HG03354 (cell line): ENCODE measurements around the gene MYO16.
"Not testable (repeated sequence)": the region's sequence is repeated elsewhere in the genome, so short reads cannot be mapped to it uniquely, and the experiment has no call there.

ENCODE experiments used
- ATAC-seq: cut with Tn5 transposase; IDR thresholded peaks from one replicate; pipeline ENCODE4 v1.9.1; 2021; ENCODE audit warnings: mild to moderate bottlenecking; ENCODE audit not compliant: unreplicated experiment, poor library complexity, severe bottlenecking

The MYO16 gene

DNA sequence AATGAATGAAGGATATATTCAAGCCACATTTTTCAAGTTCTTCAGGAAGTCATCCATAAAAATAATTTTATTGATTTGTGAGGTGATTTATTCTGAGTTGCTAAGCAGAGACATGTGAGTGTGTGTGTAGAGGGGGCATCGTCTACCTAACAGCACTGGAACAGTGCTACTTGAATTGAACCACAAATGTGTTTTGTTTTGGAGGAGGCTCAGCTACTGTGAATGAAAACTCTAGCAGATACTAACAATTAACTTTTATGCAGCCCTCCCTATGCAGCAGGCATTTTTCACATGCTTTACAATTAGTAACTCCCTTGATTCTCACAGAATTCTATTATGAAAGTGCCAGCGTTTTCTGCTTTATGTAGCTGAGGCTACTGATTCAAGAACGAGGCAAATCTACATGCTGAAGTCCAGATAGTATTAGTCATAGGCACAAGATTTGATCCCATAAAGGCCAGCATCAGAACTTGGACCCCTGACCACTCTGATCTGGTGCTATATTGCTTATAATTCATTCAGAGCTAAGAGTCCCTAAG lies 103.7 kb downstream of the MYO16 start:
- no peak for ATAC-seq

DNA sequence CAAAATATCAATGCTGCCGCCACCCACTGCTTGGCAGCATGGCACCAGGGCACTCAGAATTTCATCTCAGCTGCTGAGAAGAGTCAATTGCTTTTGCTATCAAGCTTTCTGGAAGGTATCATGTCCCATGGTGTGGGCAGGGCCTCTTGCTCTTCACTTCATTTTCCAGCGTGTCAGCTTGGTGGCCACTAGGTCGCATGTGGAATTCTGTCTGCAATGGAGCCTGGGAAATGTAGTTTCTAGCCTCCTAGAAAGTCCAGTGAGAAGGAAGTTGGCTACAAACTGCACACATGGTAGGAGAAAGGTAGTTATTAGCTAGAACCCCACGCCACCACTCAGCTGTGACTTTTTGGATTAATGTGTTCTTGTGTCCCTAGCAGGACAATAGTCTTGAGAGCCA lies 105.3 kb downstream of the MYO16 start:
- no peak for ATAC-seq

DNA sequence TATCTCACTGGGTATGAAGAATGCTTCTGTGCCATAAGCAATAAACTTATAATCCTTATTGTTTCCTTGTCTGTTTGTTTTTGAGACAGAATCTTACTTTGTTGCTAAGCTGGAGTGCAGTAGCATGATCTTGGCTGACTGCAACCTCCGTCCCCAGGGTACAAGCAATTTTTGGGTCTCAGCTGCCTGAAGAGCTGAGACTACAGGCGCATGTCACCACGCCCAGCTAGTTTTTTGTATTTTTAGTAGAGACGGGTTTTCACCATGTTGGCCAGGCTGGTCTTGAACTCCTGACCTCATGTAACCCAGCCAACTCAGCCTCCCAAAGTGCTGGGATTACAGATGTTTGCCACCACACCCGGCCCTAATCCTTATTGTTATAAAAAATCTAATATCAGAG lies 112.5 kb downstream of the MYO16 start:
- ATAC-seq, result no peak

DNA sequence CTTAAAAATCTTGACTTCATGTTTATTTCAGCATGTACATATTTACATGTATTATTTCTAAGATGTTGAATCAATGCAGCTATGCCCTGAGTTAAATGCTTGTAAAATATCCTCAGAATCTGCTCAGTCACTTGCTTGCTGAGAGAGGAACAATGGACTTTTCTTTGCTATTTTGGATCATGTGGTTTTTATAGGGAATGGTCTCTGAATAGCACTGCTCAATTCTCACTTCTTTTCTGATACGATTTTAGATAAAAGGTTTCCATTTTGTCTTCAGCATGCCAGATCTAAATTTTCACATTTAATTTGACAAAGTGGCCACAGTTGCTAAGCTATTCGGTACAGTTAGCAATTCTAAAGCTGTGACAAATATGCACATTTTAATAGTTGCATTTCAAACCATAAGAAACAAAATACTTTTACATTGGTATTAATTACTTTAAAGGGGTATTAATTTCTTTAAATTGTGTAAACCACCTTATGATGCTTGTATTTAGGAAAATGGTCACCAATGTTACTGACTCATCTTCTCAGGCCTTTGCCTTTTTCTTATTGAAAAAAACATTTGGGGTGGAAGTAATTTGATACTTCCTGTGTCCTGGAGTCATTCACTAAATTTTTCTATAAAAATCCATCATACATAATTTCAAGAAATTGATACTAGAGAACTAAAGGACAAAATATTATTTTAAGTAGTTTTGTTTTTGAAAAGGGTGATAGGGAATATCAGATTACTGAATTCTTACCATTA lies 113.5 kb downstream of the MYO16 start:
- ATAC-seq, result no peak

DNA sequence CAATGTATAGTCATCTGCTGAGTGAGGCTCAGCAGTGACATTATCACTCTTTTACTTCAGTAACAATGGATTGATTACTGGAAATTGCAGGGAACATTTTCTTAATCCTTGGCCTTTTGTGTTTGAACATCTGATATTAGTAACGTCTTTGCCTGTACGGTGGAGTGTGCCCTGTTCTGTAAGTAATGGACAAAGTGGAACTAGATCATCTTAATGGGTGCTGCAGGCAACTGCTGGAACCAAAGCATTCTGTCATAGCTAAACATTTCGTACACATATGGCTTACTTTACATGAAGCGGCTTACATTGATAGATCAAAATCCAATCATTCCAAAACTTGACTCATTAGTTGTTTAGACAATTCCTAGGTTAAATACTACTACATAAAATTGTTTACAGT lies 114.1 kb downstream of the MYO16 start:
- ATAC-seq, result no peak

DNA sequence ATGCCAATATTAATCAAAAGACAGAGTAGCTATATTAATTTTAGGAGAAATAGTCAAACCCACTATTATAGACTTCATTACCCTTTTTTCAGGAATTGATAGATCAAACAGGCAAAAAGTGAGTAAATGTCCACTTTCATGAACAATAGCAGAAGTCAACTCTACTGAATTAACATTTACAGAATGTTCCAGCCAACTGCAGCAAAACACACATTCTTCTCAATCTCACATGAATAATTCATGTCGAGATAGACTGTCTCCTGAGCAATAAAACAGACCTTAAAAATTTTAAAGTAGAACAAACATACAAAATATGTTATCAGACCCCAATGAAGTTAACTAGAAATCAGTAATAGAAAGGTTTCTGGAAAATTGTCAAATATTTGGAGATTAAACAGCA lies 118.4 kb downstream of the MYO16 start:
- no peak for ATAC-seq

DNA sequence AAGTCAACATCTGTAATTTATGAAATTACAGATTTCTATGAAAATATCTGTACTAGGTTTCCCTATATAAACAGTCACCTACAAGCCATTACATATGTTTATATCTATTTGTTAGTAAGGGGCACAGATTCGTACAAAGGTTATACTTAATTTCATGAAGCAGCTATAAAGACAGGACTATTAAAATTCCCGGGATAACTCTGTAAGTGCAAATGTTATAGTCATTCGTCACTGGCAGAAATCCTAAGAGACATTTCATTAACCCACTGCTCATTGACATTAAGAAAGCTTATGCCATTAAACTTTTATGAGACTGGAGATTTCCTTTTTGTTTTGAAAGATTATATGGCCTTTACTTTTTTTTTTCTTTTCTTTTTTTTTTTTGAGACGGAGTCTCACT lies 122.9 kb downstream of the MYO16 start:
- ATAC-seq, result no peak

DNA sequence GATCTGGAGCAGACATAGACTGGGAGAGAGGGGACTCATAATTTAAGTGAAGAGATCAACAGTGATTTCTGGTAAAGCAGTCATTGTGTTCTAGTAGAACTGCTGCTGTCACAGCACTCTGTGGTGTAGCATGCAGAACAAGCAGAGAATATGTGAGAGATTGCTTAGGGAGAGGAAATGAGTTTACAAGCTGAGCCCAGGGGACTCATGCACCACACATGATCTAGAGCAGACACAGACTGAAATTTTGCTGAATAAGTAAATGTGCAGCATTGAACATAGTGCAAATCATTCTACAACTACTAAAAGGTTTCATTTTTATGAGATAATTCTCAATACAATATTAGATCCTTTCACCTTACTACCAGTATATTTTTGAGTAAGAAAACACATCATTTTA lies 125.7 kb downstream of the MYO16 start:
- ATAC-seq, result no peak

DNA sequence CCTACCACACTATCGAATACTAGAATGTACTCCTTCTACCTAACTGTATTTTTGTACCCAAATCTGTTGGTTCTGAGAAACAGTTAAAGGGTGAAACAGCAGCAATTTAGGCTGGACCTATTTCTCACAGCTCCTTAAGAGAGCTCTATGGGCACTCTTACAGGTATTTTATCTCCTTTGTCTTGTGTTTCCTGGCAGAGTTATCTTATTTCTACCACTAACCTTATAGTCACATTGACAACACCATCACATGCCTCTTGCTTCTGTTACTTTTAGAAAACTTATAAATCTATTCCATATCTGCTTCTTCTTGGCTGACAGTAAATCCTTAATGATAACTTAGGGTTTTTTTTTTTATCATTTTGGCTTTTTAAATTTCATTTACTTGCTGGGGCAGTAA lies 130.7 kb downstream of the MYO16 start:
- no peak for ATAC-seq

DNA sequence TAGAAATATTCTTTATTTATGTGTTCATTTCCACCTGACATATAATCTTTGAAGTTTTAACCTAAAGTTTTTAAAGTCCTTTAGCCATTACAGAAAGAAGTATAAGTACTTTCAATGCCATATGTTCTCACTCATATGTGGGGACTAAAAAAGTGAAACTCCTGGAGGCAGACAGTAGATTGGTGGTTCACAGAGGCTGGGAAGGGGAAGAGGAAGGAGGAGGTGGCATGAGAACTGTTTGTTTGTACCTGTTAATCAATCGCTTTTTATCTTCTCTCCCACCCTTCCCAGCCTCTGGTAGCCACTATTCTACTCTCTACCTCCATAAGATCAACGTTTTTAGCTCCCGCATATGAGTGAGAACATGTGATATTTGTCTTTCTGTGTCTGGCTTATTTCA lies 131.1 kb downstream of the MYO16 start:
- ATAC-seq, result no peak

DNA sequence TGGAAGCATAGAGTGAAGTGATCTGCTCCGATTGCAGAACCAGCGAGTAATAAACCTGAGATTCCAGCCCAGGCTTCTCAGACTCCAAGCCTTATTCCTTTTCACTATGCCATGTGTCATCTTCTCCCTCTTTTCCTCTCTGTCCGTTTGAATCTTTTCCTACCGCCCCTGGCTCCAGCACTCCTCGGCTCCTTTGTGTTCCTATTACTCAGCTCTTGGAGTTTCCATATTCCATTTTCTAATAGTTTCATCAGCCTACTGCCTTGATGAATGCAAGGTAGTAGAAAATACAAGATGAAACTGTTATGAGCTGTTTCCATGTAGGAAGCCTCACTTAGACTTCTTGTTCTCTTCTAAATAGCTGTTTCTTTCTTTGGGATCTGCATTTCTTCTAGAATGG lies 138.6 kb downstream of the MYO16 start:
- ATAC-seq, result no peak

DNA sequence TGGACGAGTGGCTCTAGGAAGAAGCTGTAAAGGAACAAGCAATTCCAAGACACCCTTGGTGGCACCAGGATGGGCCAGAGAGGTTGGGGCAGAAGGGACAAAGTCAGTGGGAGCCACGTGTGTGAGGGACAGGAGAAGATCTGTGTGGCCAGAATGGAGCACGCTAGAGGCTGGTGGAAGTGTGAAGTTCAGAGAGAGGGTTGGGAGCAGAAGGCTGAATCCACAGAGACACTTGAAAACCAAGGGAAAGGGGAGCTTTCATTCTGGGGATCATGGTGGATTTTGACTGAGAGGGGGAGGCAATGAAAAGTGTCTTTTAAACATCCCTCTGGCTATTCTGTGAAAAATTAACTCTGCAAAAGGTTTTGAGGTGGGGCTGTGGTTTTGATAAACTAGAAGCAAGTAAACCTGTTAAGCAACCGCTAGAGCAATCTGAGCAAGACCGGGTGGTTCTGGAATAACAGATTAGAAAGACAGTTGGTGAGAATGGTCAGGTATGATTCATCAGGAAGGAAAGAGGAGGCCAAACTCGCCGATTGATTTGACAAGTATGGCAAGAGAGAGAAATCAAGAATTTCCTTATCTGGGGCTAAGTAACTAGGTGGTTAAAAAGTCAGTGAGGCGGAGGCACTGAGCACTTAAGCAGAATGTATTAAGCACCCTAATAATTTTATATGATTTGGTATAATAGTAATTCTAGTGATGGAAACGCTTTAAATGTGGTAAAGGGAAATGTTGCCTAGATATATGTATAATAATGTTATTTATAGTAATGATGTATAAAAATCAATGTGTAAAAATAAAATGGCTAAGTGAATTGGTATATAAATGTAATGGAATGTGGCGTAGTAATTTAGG lies 140.0 kb downstream of the MYO16 start:
- ATAC-seq, result peak; percentile 73

DNA sequence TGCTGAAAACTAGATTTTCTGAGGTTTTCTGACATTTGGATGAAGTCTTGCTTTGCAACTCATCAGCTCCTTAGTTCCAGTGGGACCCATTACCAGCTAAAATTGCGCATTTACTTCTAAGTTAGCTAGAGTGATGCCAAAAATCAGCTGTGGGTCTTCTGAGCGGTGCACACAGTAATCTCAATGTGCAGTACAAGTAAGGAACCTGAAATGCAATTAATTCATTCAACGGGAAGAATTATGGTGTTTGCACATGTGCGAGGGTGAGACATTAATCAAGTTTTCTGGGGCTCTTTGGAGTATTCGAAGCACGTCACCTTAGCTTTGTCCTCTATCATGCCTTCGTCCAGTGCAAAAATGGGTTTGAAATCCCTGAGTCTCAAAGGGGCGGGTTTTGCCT lies 146.2 kb downstream of the MYO16 start:
- ATAC-seq, result no peak

DNA sequence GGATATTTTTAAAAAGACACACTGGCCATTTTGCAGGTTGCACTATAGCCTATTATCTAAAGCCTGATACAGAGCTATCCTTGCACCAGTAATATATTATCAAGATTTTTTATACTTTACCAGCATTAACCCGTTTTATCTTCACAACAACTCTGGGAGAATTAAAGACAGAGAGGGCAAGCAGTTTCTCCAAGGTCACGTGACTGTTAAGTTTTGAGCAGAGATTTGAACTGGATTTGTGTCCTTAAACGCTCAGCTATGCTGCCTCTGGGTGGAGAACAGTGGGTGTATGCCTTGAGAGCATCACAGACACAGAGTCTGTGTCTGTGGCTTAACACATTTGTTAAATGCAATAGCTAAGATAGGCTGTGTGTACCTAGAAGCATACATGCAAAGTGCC lies 147.2 kb downstream of the MYO16 start:
- ATAC-seq, result no peak

DNA sequence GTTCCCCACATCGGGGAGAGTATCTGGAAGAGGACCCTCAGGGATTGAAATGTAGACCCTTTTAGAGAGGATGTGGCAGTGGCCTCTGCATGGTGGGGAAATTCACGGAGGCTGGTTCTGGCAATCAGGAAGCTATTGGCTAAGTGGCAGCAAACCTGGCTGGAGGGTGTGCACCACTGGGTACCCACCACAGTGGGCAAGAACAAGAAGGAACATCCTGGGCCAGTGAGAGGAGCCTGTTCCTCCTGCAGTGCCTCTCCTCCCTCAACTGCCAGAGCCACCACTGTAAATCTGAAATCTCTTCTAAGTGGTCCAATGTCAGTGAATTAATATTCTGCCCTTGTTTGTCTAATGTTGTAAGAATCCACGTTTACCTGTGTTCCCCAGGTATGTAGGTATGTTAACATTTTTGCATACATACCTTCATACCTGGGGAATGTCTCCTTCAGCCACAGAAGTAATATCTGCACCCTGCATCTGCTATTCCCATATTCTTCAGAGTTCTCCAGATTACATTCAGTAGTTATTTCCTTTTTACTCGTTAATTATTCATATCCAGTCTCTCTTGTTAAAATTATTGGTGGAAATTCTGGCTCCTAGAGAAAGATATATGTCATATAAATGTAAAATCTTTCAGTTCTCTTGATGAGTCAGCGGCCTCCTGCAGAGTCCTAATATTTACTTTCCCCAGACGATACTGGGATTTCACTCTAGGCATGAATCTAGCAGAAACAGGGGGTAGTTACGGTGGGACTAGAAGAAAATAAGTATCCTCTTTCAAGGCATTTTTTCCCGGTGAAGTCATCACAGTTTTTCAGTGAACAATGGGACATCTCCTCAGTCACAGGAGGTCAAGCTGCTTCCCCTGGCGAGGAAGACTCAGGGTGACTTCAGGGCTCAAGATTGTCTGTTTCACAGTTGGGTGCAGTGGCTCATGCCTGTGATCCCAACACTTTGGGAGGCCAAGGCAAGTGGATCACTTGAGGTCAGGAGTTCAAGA lies 148.3 kb downstream of the MYO16 start:
- ATAC-seq, result no peak

DNA sequence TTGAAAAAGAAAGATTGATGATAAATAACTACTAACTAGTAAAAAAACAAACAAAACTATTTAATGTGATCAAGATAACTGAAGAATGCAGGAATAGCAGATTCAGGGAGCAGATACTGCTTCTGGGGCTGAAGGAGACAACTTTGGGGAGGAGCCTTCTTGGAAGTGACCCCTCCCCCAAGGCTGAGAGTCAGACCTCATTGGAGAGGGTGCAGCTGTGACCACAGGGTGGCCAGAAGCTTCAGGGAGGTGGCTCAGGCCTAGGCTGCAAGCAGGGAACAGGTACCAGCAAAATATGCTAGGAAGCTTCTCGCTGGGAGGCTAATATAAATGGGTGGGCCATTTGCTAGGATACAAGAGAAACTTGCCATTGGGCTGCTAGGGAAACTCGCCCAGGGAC lies 149.9 kb downstream of the MYO16 start:
- no peak for ATAC-seq

DNA sequence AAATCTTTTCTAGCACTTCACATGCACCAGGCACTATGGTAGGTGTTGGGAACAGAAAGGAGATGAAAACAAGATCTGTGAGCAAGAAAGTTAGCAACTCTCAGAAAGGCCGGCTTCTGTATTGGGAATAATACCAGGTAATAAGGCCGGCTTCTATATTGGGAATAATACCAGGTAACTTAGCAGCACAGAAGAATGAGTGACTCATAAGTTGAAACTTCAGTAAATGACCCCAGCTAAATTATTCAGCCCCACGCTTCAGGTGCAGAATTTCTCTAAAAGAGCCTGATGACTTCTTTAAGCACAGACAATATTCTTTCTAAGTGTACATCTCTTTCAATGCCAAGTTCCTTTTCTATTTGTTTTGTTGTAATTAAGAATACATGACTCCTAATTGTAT lies 151.3 kb downstream of the MYO16 start:
- ATAC-seq, result no peak

DNA sequence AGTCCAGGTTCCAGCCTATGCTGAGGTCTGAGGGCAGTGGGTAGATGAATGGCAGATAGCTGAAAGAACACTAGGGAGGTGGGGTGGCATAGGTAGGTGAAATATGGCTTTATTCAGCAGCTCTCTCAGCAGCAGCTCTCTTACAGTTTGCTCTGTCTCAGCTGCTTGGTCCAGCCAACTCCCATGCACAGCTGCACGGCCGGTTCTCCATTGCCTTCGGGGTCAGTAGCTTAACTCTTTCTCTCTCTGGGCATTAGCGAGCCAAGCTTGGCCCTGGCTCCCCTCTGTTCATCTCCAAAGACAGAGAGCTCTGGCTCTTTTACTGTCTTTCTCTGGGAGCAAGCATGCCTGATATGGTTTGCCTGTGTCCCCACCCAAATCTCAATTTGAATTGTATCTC lies 151.9 kb downstream of the MYO16 start:
- no peak for ATAC-seq

DNA sequence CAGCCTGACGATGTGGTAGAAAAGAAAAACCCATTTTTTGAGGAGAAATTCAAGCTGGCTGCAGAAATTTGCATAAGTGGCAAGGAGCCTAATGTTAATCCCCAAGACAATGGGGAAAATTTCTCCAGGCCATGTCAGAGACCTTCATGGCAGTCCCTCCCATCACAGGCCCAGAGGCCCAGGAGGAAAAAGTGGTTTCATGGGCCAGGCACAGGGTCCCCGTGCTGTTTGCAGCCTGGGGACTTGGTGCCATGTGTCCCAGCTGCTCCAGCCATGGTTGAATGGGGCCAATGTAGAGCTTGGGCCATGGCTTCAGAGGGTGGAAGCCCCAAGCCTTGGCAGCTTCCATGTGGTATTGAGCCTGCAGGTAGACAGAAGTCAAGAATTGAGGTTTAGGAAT lies 153.1 kb downstream of the MYO16 start:
- not testable (repeated sequence) for ATAC-seq

DNA sequence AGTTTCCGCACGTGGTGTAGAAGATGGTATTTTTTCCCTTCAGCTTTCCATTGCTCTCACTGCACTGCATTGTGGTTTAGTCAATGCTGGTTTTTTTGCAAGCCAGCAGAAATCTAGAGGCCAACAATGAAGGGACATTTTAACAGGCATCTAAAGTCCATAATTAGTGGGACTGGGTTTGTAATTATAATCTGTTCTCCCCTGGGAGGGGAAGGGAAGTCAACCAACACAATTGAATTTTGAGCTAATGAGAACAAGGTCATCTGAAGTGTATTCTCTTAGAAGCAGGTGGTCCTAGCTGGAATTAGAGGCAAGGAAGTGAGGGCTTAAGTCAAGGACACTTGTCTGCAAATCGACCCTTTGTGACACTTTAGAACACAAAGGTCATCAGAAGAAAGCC lies 156.4 kb downstream of the MYO16 start:
- ATAC-seq, result no peak
